Measurements from ENCODE around the gene CPT1C.

CPT1C gene

DNA sequence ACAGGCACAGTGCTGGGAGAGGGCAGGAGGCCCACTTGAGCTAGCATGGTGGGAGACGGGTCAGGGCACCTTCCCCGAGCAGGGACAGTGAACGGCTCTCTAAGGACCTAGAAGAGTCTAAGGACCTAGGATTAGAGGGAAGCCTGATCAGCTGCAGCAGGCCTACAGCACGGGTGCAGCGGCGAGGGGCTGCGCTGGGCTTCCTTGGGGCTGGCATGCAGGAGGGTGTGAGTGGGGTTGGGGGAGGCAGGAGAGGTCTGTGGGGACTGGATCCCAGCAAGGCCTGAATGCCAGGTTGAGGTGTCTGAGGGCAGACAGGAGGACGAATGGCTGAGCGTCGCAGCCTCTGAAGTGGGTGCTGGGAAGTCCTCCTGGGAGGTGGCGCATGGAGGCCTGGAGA, 45.3 kb upstream of the CPT1C start:
- Histone ChIP-seq H3K9me3 (ENCODE audit: severe bottlenecking) (no peaks in the 10 kb centered on the region), H3K36me3 (ENCODE audit: low read depth) (peaks cover 51% of the 10 kb centered on the region), H3K4me1 (ENCODE audit: insufficient read depth, poor library complexity, severe bottlenecking) (no peaks in the 10 kb centered on the region), H3K27ac (ENCODE audit: poor library complexity, severe bottlenecking) (no peak overlapping the region), H3K4me3 (ENCODE audit: severe bottlenecking) (no peak overlapping the region), H3K27me3 (ENCODE audit: insufficient read depth, poor library complexity, severe bottlenecking) (no peaks in the 10 kb centered on the region)
- DNase-seq (ENCODE audit: low spot score) (peak; percentile 49), ATAC-seq (ENCODE audit: low read depth) (no peak)
- TF ChIP-seq, protein P1, sequence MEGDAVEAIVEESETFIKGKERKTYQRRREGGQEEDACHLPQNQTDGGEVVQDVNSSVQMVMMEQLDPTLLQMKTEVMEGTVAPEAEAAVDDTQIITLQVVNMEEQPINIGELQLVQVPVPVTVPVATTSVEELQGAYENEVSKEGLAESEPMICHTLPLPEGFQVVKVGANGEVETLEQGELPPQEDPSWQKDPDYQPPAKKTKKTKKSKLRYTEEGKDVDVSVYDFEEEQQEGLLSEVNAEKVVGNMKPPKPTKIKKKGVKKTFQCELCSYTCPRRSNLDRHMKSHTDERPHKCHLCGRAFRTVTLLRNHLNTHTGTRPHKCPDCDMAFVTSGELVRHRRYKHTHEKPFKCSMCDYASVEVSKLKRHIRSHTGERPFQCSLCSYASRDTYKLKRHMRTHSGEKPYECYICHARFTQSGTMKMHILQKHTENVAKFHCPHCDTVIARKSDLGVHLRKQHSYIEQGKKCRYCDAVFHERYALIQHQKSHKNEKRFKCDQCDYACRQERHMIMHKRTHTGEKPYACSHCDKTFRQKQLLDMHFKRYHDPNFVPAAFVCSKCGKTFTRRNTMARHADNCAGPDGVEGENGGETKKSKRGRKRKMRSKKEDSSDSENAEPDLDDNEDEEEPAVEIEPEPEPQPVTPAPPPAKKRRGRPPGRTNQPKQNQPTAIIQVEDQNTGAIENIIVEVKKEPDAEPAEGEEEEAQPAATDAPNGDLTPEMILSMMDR (IDR thresholded peaks at IDR 0.05; ENCODE audit: poor library complexity, severe bottlenecking) = no peak

DNA sequence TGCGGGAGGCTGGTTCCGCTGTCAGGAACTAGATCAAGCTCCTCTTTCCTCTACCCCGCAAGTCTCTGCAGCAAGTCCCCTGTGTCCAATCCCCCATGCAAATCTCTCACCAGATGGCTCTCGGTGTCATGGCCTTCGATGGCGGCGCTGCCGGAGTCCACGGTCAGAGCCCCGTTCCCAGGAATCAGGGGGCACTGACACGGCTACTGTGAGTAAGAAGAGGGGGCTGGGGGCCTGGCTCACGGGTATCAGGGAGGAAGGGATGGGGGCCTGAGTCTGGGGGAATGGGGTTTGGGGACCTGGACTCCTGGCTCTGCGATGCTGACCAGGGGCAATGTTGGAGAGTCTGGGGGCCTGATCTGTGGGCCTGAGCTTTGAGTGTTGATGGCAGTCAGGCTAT, 44.9 kb upstream of the CPT1C start:
- Histone ChIP-seq H3K36me3 (ENCODE audit: low read depth) (peaks cover 51% of the 10 kb centered on the region), H3K4me1 (ENCODE audit: insufficient read depth, poor library complexity, severe bottlenecking) (no peaks in the 10 kb centered on the region), H3K9me3 (ENCODE audit: severe bottlenecking) (no peaks in the 10 kb centered on the region), H3K27me3 (ENCODE audit: insufficient read depth, poor library complexity, severe bottlenecking) (no peaks in the 10 kb centered on the region), H3K27ac (ENCODE audit: poor library complexity, severe bottlenecking) (no peak overlapping the region), H3K4me3 (ENCODE audit: severe bottlenecking) (no peak overlapping the region)
- TF ChIP-seq, protein P1 (IDR thresholded peaks at IDR 0.05; ENCODE audit: poor library complexity, severe bottlenecking) = no peak
- ATAC-seq (ENCODE audit: low read depth) = no peak
- no peak for DNase-seq (ENCODE audit: low spot score)

DNA sequence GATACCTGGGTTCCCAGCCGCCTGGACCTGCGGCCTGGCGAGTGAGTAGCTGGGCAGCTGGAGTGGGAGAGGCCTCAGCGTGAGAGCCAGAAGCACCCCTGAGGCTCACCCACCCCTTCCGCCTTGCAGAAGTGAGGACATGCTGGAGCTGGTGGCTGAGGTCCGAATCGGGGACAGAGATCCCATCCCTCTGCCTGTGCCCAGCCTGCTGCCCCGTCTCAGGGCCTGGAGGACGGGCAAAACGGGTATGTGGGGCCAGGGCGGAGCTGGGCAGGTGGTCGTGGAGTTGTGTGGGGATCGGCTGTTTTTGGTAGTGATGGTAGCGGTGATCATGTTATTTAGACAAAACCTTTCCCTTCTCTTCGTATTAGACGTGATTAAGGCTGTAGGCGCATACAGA, 44.3 kb upstream of the CPT1C start:
- Histone ChIP-seq H3K27me3 (ENCODE audit: insufficient read depth, poor library complexity, severe bottlenecking) (no peaks in the 10 kb centered on the region), H3K4me1 (ENCODE audit: insufficient read depth, poor library complexity, severe bottlenecking) (no peaks in the 10 kb centered on the region), H3K9me3 (ENCODE audit: severe bottlenecking) (no peaks in the 10 kb centered on the region), H3K4me3 (ENCODE audit: severe bottlenecking) (no peak overlapping the region), H3K27ac (ENCODE audit: poor library complexity, severe bottlenecking) (no peak overlapping the region), H3K36me3 (ENCODE audit: low read depth) (peaks cover 51% of the 10 kb centered on the region)
- no peak for DNase-seq (ENCODE audit: low spot score)
- no peak for ATAC-seq (ENCODE audit: low read depth)
- TF ChIP-seq, protein P1 (IDR thresholded peaks at IDR 0.05; ENCODE audit: poor library complexity, severe bottlenecking) = no peak

DNA sequence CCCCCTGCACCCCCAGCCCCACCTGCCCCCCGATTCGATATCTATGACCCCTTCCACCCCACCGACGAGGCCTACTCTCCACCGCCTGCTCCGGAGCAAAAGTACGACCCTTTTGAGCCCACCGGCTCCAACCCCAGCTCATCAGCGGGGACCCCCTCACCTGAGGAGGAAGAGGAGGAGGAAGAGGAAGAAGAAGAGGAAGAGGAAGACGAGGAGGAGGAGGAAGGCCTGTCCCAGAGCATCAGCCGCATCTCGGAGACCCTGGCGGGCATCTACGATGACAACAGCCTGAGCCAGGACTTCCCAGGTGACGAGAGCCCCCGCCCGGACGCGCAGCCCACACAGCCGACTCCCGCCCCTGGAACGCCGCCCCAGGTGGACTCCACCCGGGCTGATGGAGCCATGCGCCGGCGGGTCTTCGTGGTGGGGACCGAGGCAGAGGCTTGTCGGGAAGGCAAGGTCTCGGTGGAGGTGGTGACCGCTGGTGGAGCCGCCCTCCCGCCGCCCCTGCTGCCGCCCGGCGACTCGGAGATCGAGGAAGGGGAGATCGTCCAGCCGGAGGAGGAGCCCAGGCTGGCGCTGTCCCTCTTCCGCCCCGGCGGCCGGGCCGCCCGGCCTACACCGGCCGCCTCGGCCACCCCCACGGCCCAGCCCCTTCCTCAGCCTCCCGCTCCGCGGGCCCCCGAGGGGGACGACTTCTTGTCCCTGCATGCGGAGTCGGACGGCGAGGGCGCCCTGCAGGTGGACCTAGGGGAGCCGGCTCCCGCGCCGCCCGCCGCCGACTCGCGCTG, 39.7 kb upstream of the CPT1C start:
- Histone ChIP-seq H3K9me3 (ENCODE audit: severe bottlenecking) (no peaks in the 10 kb centered on the region), H3K36me3 (ENCODE audit: low read depth) (peaks cover 72% of the 10 kb centered on the region), H3K27ac (ENCODE audit: poor library complexity, severe bottlenecking) (no peak overlapping the region)

More for the DNA sequence above, 39.7 kb upstream of the CPT1C start:
- TF ChIP-seq, protein P1 (IDR thresholded peaks at IDR 0.05; ENCODE audit: poor library complexity, severe bottlenecking) = no peak
- ATAC-seq (ENCODE audit: low read depth) (no peak), DNase-seq (ENCODE audit: low spot score) (no peak)
- Histone ChIP-seq H3K27me3 (ENCODE audit: insufficient read depth, poor library complexity, severe bottlenecking) (no peaks in the 10 kb centered on the region), H3K4me3 (ENCODE audit: severe bottlenecking) (no peak overlapping the region), H3K4me1 (ENCODE audit: insufficient read depth, poor library complexity, severe bottlenecking) (no peaks in the 10 kb centered on the region)
